ENCODE data around the gene CACNG1. TPM values are rescaled to one million over a fixed set of nuclear protein-coding genes. Genes with fewer than 3 reads are reported as not detected.

CACNG1 gene
- total RNA-seq, 1 donor from 2014 or later: not detected

- no peaks in the 10 kb centered on the region for H3K4me1 Mint-ChIP-seq (ENCODE audit: low read depth)
- H3K4me3 Mint-ChIP-seq: no peak overlapping the region
- H3K27me3 Mint-ChIP-seq (ENCODE audit: insufficient read depth): peaks cover 2% of the 10 kb centered on the region
- H3K27ac Mint-ChIP-seq: no peak overlapping the region
- DNase-seq (ENCODE audit: low spot score): no peak
- H3K9me3 Mint-ChIP-seq: no peaks in the 10 kb centered on the region
- intact Hi-C loops (cut with micrococcal nuclease): no loop called here
- H3K36me3 Mint-ChIP-seq (ENCODE audit: low read depth): no peaks in the 10 kb centered on the region
Observed at GRCh38 chr17:67017910-67018309, 26.4 kb upstream of the CACNG1 start.

- H3K9me3 Mint-ChIP-seq: no peaks in the 10 kb centered on the region
- no peaks in the 10 kb centered on the region for H3K4me1 Mint-ChIP-seq (ENCODE audit: low read depth)
- no peak overlapping the region for H3K4me3 Mint-ChIP-seq
- no peak overlapping the region for H3K27ac Mint-ChIP-seq
- peaks cover 3% of the 10 kb centered on the region for H3K27me3 Mint-ChIP-seq (ENCODE audit: insufficient read depth)
- intact Hi-C loops (cut with micrococcal nuclease): no loop called here
- no peak for DNase-seq (ENCODE audit: low spot score)
- no peaks in the 10 kb centered on the region for H3K36me3 Mint-ChIP-seq (ENCODE audit: low read depth)
Observed at GRCh38 chr17:67018471-67019434, 25.6 kb upstream of the CACNG1 start.

- peaks cover 3% of the 10 kb centered on the region for H3K27me3 Mint-ChIP-seq (ENCODE audit: insufficient read depth)
- no peak overlapping the region for H3K4me3 Mint-ChIP-seq
Observed at GRCh38 chr17:67019809-67020208, 24.5 kb upstream of the CACNG1 start.

GRCh38 chr17:67020293-67020766 is 24.0 kb upstream of the CACNG1 start:
- no peak for DNase-seq (ENCODE audit: low spot score)
- intact Hi-C loops (cut with micrococcal nuclease): no loop called here
- Mint-ChIP-seq H3K9me3 (no peaks in the 10 kb centered on the region), H3K4me1 (ENCODE audit: low read depth) (no peaks in the 10 kb centered on the region), H3K27me3 (ENCODE audit: insufficient read depth) (peaks cover 3% of the 10 kb centered on the region), H3K4me3 (no peak overlapping the region), H3K27ac (no peak overlapping the region), H3K36me3 (ENCODE audit: low read depth) (no peaks in the 10 kb centered on the region)

More at GRCh38 chr17:67019809-67020208, 24.5 kb upstream of the CACNG1 start:
- DNase-seq (ENCODE audit: low spot score): no peak
- intact Hi-C loops (cut with micrococcal nuclease): no loop called here
- no peaks in the 10 kb centered on the region for H3K9me3 Mint-ChIP-seq
- H3K36me3 Mint-ChIP-seq (ENCODE audit: low read depth): no peaks in the 10 kb centered on the region
- no peak overlapping the region for H3K27ac Mint-ChIP-seq
- no peaks in the 10 kb centered on the region for H3K4me1 Mint-ChIP-seq (ENCODE audit: low read depth)

- intact Hi-C loops (cut with micrococcal nuclease): no loop called here
- Mint-ChIP-seq H3K27ac (no peak overlapping the region), H3K4me1 (ENCODE audit: low read depth) (no peaks in the 10 kb centered on the region), H3K9me3 (no peaks in the 10 kb centered on the region), H3K27me3 (ENCODE audit: insufficient read depth) (peaks cover 3% of the 10 kb centered on the region), H3K36me3 (ENCODE audit: low read depth) (no peaks in the 10 kb centered on the region), H3K4me3 (no peak overlapping the region)
- DNase-seq (ENCODE audit: low spot score): no peak
Observed at GRCh38 chr17:67021196-67021595, 23.2 kb upstream of the CACNG1 start.

GRCh38 chr17:67021743-67022450 is 22.5 kb upstream of the CACNG1 start:
- peaks cover 3% of the 10 kb centered on the region for H3K27me3 Mint-ChIP-seq (ENCODE audit: insufficient read depth)
- H3K27ac Mint-ChIP-seq: no peak overlapping the region
- H3K36me3 Mint-ChIP-seq (ENCODE audit: low read depth): no peaks in the 10 kb centered on the region
- no peaks in the 10 kb centered on the region for H3K4me1 Mint-ChIP-seq (ENCODE audit: low read depth)
- H3K4me3 Mint-ChIP-seq: no peak overlapping the region
- no peaks in the 10 kb centered on the region for H3K9me3 Mint-ChIP-seq
- intact Hi-C loops (cut with micrococcal nuclease): no loop called here
- no peak for DNase-seq (ENCODE audit: low spot score)

GRCh38 chr17:67022451-67022810 is 21.9 kb upstream of the CACNG1 start:
- Mint-ChIP-seq H3K4me1 (ENCODE audit: low read depth) (no peaks in the 10 kb centered on the region), H3K4me3 (no peak overlapping the region), H3K27ac (no peak overlapping the region), H3K9me3 (no peaks in the 10 kb centered on the region), H3K36me3 (ENCODE audit: low read depth) (no peaks in the 10 kb centered on the region), H3K27me3 (ENCODE audit: insufficient read depth) (peaks cover 3% of the 10 kb centered on the region)
- intact Hi-C loops (cut with micrococcal nuclease): no loop called here
- no peak for DNase-seq (ENCODE audit: low spot score)

- no peaks in the 10 kb centered on the region for H3K9me3 Mint-ChIP-seq
- intact Hi-C loops (cut with micrococcal nuclease): no loop called here
- DNase-seq (ENCODE audit: low spot score): no peak
- no peak overlapping the region for H3K27ac Mint-ChIP-seq
- no peaks in the 10 kb centered on the region for H3K36me3 Mint-ChIP-seq (ENCODE audit: low read depth)
- no peaks in the 10 kb centered on the region for H3K4me1 Mint-ChIP-seq (ENCODE audit: low read depth)
- H3K27me3 Mint-ChIP-seq (ENCODE audit: insufficient read depth): peaks cover 3% of the 10 kb centered on the region
- H3K4me3 Mint-ChIP-seq: no peak overlapping the region
Observed at GRCh38 chr17:67024736-67025135, 19.6 kb upstream of the CACNG1 start.

- Mint-ChIP-seq H3K36me3 (ENCODE audit: low read depth) (no peaks in the 10 kb centered on the region), H3K27ac (no peak overlapping the region), H3K4me3 (no peak overlapping the region), H3K27me3 (ENCODE audit: insufficient read depth) (peaks cover 3% of the 10 kb centered on the region), H3K4me1 (ENCODE audit: low read depth) (no peaks in the 10 kb centered on the region), H3K9me3 (no peaks in the 10 kb centered on the region)
- intact Hi-C loops (cut with micrococcal nuclease): no loop called here
- DNase-seq (ENCODE audit: low spot score): no peak
Observed at GRCh38 chr17:67025216-67025792, 19.1 kb upstream of the CACNG1 start.

GRCh38 chr17:67026341-67026740 is 18.0 kb upstream of the CACNG1 start:
- no peak overlapping the region for H3K27ac Mint-ChIP-seq
- intact Hi-C loops (cut with micrococcal nuclease): no loop called here
- no peaks in the 10 kb centered on the region for H3K4me1 Mint-ChIP-seq (ENCODE audit: low read depth)
- no peaks in the 10 kb centered on the region for H3K36me3 Mint-ChIP-seq (ENCODE audit: low read depth)
- DNase-seq (ENCODE audit: low spot score): no peak
- no peak overlapping the region for H3K4me3 Mint-ChIP-seq
- H3K27me3 Mint-ChIP-seq (ENCODE audit: insufficient read depth): peaks cover 3% of the 10 kb centered on the region
- no peaks in the 10 kb centered on the region for H3K9me3 Mint-ChIP-seq

- Mint-ChIP-seq H3K9me3 (no peaks in the 10 kb centered on the region), H3K4me3 (no peak overlapping the region), H3K36me3 (ENCODE audit: low read depth) (no peaks in the 10 kb centered on the region), H3K27ac (no peak overlapping the region), H3K4me1 (ENCODE audit: low read depth) (no peaks in the 10 kb centered on the region), H3K27me3 (ENCODE audit: insufficient read depth) (peaks cover 3% of the 10 kb centered on the region)
- DNase-seq (ENCODE audit: low spot score): no peak
- intact Hi-C loops (cut with micrococcal nuclease): no loop called here
Observed at GRCh38 chr17:67027031-67027628, 17.2 kb upstream of the CACNG1 start.

GRCh38 chr17:67030641-67031040 is 13.7 kb upstream of the CACNG1 start:
- Mint-ChIP-seq H3K36me3 (ENCODE audit: low read depth) (no peaks in the 10 kb centered on the region), H3K4me3 (no peak overlapping the region), H3K4me1 (ENCODE audit: low read depth) (no peaks in the 10 kb centered on the region), H3K27ac (no peak overlapping the region), H3K9me3 (no peaks in the 10 kb centered on the region), H3K27me3 (ENCODE audit: insufficient read depth) (no peaks in the 10 kb centered on the region)
- intact Hi-C loops (cut with micrococcal nuclease): no loop called here
- no peak for DNase-seq (ENCODE audit: low spot score)
